Stimulated activated CD8-positive, alpha-beta memory T cell treated with anti-CD3 and anti-CD28 coated beads, Interleukin-15, amount 100 ng/mL, for 48 hours (primary cell): ENCODE results near the gene SNRK.

Experiments used
- DNase-seq, 2 donors: peaks; one replicate each; pipeline ENCODE4 v3.0.0-alpha.2; 2020; ENCODE audit warnings: low read depth in 2 of 2

SNRK gene

DNA sequence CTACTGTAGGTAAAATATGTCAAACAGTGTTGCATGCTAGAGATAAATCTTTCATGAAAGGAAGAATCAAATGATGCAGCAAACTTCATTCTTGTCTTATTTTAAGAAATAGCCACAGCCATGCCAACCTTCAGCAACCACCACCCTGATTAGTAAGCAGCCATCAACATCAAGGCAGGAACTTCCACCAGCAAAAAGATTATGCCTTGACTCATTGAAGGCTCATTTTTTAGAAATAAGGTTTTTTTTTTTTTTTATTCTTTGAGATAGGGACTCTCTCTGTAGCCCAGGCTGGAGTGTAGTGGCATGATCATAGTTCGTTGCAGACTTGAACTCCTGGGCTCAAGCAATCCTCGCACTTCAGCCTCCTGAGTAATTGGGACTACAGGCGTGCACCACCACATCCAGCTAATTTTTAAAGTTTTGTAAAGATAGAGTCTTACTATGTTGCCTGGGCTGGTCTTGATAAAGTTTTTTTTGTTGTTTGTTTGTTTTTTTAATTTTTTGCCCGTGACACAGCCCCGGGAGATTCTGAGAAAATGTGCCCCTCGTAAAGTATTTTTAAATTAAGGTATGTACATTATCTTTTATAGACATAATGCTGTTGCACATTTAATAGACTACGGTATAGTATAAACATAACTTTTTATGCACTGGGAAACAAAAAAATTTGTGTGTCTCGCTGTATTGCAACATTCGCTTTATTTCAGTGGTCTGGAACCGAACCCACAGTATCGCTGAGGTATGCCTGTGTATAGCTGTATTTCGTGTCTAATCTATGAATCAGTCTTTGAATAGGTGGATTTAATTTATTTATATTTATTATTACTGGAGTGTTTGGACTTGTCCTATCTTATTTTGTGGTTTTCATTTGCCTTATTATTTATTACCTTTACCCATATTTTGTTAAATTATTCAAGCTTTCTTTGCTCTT is 23.3 kb downstream of the SNRK start:
- DNase-seq, result no peak

DNA sequence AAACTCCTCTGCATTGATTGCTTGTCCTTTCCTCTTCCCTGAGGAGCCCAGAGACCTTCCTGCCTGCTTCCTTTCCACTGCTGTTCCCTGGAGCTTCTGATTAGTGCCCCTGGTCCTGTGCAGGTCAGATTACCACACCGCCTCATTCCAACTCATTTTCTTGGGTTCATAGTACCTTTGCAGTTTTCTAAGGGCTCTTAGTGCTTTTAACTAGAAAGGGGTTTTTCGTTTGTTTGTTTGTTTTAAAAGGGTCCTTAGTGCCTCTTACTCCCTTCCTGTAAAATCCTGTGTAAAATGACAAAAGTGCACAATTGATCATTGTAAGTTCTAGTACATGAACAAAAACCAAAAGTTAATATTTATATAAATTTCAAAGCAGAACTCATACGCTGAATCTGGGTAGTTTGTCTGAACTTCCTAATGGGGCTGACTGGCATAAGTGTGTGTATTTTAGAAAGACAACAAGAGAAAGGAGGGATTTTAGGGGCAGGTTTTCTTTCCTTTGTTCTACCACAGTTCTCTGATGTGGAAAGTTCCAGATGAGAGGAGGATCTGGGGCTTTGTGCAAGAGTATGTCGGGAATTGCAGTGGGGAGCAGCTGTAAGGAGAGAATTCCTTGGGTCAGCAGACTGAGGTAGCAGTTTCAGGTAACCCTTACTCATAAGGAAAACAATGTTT is 30.6 kb downstream of the SNRK start:
- DNase-seq, result no peak

DNA sequence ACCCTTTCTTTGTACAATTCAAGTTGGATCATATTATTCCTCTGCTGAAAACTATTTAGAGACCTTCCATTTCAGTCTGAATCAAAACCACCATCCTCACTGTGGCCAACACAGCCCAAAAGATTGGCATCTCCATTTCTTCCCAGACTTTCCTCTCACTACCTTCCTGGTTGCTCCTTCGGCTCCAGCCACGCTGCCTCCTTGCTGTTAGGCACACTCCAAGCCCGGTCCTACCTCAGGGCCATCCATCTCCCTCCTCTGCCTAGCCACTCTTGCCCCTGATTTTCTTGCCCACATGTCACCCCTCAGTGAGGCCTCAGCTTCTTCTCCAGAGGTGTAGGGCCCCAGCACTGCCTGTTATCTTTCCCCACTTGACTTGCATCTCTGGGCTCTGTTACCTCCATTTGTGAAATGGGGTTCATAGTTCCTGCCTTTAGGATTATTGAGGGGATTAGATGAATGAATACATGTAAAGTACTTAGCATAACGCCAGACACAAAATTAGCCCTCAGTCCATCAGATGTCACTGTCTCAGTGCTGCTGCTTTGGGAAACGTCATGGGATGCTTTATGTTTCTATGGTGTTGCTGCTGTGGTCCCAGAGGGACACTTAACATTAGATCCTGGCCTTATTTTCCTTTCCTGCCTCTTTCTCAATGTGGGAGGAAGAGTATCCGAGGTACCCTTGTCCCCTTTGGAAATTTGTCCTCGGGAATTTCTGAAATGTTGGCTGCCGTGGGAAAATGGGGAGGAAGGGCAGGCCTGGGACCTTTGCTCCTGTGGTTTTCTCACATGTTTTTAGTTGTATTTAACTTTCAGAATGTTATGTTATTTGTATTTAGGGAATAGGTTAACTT is 31.3 kb downstream of the SNRK start:
- no peak for DNase-seq

DNA sequence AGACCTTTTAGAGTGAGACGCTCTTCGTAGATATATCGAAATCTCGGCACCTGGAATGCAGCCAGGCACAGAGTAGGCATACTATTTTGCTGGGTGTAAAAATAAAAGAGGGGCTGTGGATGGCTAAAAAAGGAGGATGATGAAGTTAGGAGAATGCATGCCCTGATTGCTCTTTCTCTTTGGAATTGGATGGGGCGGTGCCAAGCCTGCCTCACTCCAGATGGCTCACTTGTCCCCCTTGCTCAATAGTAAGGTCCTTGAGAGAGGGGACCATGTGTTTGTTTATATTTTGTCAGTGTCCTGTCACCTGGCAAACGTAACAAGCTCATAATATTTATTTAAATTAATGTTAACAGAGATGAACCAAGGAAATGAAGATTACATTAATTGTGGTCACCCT is 33.0 kb downstream of the SNRK start:
- DNase-seq, result no peak

DNA sequence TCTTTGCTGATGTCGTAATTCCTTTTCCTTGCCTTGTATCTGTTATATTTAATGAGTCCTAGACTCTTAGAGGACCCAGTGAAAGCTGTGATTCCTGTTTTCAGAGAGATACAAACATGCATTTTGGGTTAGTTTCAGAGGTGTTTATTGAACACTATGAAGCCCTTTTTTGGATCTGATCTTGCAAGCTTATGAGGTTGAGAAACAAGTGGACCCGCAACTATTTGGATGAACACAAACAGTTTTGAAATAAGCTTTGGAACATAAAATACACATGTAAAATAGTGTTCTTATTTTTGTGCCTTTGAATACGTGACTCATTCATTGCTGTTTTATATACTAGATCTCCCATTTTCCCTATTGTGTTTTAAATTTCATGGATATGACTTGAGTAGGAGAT is 33.5 kb downstream of the SNRK start:
- DNase-seq, result no peak

DNA sequence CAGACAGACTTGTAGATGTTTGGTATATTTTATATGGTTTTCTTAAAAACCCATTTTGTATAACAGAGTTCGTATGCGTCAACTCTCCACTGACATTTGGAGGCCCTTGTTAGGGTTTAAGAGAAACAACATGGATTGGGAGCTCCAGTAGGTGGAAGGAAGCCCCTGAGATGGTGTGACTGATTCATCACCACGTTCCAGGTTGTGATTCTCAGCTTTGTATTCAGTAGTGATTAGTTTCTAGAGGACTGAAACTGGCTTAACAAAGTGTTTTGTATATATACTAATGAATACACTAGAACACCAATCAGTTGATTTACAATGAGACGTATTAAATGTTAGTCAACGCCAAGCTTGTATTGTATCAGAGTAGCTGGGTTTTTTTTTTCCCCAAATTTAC is 33.9 kb downstream of the SNRK start:
- DNase-seq, result no peak

DNA sequence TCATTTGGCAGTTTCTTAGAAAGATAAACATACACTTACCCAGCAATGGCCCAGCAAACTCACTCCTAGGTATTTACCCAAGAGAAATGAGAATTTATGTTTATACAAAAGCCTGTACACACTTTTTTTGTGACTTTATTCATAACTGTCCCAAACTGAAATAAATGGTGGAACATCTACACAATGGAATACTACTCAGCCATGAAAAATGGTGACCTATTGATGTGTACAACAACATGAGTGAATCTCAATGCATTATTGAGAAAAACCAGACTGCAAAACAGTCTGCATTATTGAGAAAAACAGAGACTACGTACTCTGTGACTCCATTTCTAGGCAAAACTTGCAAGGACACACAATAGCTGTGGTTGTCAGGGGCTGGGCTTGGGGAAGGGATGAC is 37.2 kb downstream of the SNRK start:
- DNase-seq, result no peak

DNA sequence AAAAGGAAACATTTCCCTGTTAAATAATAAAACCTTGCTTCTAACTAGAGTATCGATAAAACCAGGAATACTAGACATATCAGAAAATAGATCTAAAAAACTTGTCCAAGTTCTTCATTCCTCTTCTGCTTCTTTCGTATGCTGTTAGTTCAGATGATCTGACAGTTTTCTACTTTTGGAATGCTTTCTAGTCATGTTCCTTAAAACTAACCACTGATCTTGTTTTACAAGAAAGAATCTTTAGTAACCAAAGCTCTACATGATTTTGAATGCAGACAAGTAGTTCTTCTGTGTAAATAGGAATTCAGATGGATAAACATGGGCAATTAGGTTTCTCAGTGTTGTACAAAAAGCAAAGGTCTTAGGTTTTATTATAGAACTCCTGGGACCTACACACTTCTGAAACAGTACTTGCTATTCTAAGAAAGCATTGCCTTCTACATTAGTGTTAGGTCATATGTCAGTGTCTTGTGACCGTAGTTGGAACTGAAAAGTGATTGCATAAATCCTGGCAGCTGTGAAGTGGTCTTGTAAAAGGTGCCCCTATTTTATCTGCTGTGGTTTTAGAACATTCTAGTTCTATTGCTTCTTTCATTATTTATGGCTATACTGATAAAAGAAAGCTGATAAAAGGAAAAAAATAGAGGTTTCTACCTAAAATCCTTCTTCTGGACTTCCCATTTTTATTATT is 40.7 kb downstream of the SNRK start:
- DNase-seq, result no peak

DNA sequence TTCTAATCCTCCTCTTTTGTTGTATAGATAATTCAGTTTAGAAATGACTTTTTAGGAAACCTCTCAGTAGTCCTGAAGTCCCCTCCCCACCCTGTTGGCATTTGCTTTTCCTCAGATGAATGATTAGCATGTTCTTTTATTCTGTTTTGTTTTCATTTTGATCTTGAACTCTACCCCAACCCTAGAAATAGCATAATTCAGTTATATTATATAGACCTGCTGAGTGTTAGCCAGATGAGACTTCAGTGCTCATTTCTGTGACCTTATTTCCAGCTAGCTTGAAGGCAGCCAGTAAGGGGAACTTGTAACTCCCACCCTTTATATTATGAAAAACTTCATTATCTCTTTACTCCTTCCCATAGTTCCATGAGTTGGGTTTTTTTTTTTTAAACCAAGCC is 41.2 kb downstream of the SNRK start:
- DNase-seq, result no peak

DNA sequence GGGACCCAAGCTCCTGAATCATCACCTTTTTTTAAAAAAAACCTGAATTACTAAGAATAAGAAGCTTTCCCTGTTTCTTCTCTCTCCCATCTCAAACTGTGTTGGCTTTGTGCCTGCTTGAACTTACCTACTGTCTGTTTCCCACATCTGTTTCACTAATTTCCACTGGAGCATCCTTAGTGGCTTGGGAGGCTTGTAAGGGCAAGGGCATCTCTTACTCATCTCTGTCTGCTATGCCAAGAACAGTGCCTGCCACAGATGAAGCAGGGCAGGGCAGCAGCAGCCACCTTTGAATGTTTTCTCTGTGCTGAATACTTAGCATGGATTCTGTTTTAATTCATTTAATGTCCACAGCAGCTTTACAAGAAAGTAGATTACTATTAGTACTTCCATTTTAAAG is 42.3 kb downstream of the SNRK start:
- no peak for DNase-seq

DNA sequence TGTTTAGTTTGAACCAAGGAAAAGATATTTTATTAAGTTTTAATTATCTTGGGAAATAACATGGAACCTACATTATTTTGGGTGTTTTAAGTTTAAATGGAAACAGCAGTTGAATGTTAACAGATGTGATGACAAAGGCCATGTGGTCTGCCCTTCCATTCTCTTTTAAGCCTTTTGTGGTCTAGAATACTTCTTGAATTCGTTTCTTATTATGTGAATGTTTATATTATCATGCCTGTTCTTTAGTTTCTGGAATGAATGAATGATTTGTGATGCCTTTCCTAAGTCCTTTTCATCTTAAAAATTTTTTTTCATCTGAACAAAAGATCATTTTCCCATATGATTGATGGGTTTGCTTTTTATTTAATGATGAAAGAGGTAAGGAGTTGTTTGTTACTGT is 44.6 kb downstream of the SNRK start:
- DNase-seq, result no peak

DNA sequence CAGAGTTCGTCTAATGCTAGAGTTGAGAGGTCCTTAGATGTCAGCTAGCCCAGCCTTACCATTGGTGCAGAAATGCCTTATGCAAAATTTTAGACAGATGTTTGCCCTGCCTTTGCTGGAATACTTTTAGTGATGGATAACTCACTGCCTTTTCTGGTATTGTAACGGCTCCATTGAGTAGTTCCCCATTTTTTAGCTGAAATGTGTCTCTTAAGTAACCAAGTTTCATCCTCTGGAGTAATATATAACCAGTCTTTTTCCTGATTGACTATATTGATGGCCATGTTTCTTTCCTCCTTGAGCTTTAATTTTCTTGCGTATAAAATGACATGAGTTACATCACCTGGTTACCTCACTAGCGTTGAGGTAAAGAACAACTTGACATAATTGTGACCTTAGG is 45.0 kb downstream of the SNRK start:
- no peak for DNase-seq

DNA sequence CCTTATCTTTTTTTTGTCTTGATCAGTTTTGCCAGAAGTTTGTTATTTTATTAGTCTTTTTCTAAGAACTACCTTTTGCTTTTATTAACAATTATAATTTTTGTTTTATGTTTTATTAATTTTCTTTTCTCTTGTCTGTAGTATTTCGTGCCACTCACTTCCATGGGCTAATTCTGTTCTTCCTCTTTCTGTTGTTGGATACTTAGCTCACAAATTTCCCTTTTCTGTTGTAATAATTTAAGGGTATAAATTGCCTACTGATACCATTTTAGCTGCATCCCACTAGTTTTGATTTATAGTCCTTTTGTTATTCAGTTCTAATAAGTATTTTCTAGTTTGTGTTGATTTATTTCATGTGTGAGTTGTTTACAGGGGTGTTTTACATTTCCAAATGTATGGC is 48.6 kb downstream of the SNRK start:
- no peak for DNase-seq

DNA sequence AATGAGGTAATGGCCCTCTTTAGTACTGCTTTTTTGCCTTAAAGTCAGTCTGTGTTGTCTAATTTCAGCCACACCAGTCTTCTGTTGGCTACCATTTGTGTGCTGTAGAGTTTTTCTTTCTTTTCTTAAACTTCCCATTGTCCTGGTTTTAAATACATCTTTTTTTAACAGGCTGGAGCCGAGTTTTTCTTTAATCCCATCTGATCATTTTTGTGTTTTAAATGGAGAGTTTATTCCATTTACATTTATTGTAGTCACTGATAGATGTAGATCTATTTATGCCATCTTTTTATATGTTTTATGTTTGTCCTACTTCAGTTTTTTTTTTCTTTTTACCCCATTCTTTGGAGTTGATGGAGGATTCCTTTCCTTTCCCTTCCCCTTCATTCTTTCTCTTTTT is 49.5 kb downstream of the SNRK start:
- no peak for DNase-seq

DNA sequence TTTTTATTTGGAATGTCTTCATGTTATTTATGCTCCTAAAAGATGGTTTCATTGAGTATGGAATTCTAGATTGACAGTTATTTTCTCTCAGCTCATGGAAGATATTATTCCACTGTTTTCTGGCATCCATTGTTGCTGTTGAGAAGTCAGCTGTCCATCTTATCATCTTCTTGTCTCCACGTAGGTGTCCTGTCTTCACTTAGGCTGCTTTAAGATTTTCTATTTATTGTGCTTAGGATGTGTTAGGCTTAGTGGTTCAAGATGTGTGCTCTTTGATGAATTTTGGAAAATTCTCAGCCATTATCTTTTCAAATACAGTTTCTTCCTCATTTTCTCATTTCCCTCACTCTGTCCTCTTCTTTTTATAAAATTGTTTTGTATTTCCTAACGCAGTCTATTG is 52.0 kb downstream of the SNRK start:
- no peak for DNase-seq

DNA sequence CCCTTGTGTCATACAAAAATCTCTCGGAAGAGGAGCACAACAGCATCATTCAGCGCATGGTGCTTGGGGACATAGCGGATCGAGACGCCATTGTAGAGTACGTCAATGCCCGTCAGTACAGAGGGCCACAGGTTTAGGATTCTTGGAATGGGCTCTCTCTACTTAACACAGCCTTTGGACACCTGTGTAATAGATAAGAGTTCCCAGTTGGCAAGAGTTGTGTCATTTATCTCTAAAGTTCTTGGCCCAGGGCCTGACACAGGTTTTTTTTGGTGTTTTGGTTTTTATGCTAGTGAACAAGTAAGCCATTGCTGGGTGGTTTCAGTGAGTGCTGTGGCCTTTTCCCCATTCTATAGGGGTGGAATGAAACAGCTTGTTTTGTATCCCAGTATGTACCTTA is 54.1 kb downstream of the SNRK start:
- no peak for DNase-seq

DNA sequence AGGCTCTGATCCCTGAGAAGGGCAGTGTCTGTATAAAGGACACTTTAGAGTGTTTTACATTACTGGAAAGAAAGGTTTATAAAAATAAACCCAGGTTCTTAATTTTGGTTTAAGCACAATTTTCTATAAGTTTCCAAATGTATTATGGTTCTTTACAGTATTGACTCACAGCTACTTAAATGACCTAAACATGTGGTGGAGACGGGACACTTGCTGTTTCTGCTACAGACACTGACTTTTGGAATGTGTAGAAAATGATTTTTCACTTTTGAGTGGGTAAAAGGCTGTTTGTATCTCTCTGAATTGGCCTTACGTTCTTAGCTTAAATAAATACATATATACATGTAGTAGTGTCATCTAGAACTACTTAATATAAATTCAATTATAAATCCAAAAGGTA is 55.4 kb downstream of the SNRK start:
- DNase-seq, result no peak

DNA sequence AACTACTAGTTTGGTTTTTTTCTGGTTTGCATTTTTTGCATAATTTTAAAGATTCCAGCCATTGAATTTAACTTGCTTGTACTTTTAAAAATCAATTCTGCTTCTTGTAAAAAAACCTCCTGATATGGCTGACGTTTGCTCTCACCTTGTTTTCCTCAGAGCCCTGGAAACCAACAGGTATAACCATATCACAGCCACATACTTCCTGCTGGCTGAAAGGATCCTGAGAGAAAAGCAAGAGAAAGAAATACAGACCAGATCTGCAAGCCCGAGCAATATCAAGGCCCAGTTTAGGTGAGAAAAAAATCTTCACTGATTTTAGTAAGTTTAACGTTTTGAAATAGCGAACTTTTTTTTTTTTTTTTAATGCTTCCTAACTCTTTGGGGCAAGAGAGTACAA is 56.8 kb downstream of the SNRK start:
- no peak for DNase-seq

DNA sequence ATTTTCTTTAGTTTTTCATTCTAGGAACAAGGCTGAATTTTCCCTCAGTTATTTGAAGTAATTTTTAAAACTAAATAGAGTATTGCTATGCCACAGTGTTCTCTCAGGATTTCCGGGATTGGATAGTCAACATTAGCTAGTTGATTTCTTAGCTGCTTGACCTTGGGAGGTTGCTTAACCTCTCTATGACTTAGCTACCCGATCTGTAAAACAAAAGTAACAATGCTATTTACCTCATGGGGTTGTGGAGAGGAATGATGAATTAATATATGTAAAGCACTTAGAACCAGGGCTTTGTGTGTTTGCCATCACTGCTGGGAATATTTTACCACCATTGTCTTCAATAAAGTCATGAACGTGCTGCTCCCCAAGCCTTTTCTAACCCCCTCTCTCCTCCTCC is 57.5 kb downstream of the SNRK start:
- no peak for DNase-seq

DNA sequence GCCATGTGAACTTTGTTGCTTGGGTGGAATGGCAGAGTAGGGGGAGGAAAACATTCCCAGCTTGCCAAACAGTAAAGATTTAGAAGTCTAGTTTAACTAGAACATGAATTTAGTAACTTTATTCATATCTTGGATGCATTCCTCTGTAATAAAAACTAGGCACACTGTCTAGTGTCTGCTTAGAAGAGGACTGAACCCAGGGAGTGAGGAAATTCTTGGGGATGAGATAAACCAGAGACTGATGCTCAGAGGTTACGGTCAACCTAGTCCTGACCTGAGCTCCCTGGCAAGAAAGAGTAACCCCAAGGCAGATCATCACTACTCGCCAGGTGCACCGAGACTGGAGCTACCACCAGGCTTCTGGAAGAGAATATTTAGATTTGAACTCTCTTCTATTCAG is 58.2 kb downstream of the SNRK start:
- no peak for DNase-seq

DNA sequence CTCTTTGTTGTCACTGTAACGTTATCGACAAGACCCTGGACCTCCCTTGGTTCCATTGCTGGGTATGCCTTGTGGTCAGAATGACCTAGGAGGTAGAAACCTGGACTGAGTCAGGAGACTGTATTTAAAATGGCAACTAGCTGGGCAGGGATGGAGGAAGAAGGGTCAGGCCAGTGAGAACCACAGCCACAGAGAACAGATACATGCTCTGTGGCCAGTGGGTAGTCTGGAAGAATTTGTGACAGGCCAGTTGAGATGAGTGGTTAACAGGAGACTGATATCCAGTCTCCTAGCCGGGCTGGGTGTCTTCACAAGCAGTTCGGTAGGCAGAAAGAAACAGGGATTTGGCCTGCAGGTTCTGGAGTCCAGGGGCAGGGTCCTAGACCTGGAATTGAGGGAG is 58.9 kb downstream of the SNRK start:
- no peak for DNase-seq

DNA sequence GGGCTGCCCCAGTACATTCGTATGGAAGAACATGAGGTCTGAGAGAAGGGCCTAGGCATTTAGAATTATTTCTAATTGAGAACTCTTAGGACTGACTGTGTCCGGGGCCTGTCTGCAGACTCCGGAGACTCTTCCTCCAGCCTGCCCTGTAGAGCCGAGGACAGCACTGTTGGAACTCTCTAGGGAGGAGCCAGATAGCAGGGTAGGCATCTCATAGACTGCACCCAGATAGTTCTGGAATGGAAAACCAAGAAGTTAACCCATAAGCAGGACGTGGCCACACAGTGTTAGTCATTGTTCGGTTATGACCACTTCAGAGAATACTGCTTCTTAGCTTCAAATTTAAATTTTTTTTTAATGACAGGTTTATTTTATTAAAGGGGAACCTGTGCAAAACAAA is 59.5 kb downstream of the SNRK start:
- peak; percentile 8 to 14 for DNase-seq
